ENCODE results near the gene SPAG6.

GRCh38 chr10:22442063-22442462 is 96.8 kb downstream of the SPAG6 start:
- TF ChIP-seq POLR2A (IDR thresholded peaks at IDR 0.05; ENCODE audit: low read depth, low read length) = no peak
- no peak for TF ChIP-seq POLR2AphosphoS5 (IDR thresholded peaks at IDR 0.05; ENCODE audit: low read depth, low read length)
- TF ChIP-seq TAF1 (IDR thresholded peaks at IDR 0.05; ENCODE audit: low read depth, low read length) = no peak
- no peak for TF ChIP-seq SPI1 (IDR thresholded peaks at IDR 0.05; ENCODE audit: low read depth, low read length)

All from GM12891 (cell line).